ENCODE data around the gene R3HDM1.

- TF ChIP-seq EZH2 (IDR thresholded peaks at IDR 0.05) (no peak), POLR2AphosphoS5 (IDR thresholded peaks at IDR 0.05; ENCODE audit: borderline replicate concordance, low read depth, low read length) (no peak)
These were observed 72.3 kb downstream of the R3HDM1 start for GRCh38 chr2:135603543-135603942.

Measured in SK-N-MC (cell line).